RWPE2 (cell line): ENCODE measurements around the gene FOXJ3.

Experiments used
- ATAC-seq: fragments of 200-7000 bp; cut with Tn5 transposase; 3 replicates; pipeline ENCODE4 v1.9.1; 2021; ENCODE audit warnings: low read depth
- DNase-seq: peaks from one replicate; pipeline ENCODE4 v3.0.0-alpha.2; 2020; ENCODE audit warnings: low spot score
- H3K27ac ChIP-seq: fragments of 450-650 bp; 2 replicates; pipeline ENCODE4 v1.5.1; 2017; ENCODE audit warnings: mild to moderate bottlenecking; ENCODE audit not compliant: poor library complexity, severe bottlenecking
- H3K27me3 ChIP-seq: fragments of 250-450 bp; sonication (Bioruptor Pico); 2 replicates; pipeline ENCODE4 v1.5.1; 2021; ENCODE audit warnings: mild to moderate bottlenecking, moderate library complexity; ENCODE audit not compliant: insufficient read depth, poor library complexity, severe bottlenecking
- H3K36me3 ChIP-seq: fragments of 250-450 bp; sonication (Bioruptor Pico); 2 replicates; pipeline ENCODE4 v1.5.1; 2020; ENCODE audit warnings: low read depth, mild to moderate bottlenecking, moderate library complexity
- H3K4me1 ChIP-seq: fragments of 250-450 bp; sonication (Bioruptor Pico); 2 replicates; pipeline ENCODE4 v1.5.1; 2021; ENCODE audit warnings: mild to moderate bottlenecking, moderate library complexity; ENCODE audit not compliant: insufficient read depth, poor library complexity, severe bottlenecking
- H3K4me3 ChIP-seq: fragments of 250-450 bp; sonication (Bioruptor Pico); 2 replicates; pipeline ENCODE4 v1.5.1; 2021; ENCODE audit warnings: mild to moderate bottlenecking, moderate library complexity; ENCODE audit not compliant: severe bottlenecking
- H3K9me3 ChIP-seq: fragments of 250-450 bp; sonication (Bioruptor Pico); 2 replicates; pipeline ENCODE4 v1.5.1; 2021; ENCODE audit warnings: mild to moderate bottlenecking, moderate library complexity; ENCODE audit not compliant: severe bottlenecking
- CTCF ChIP-seq: fragments of 450-650 bp; IDR thresholded peaks from one replicate; pipeline ENCODE4 v1.5.1; 2017; ENCODE audit warnings: mild to moderate bottlenecking, moderate library complexity; ENCODE audit not compliant: poor library complexity, severe bottlenecking

Gene FOXJ3

DNA sequence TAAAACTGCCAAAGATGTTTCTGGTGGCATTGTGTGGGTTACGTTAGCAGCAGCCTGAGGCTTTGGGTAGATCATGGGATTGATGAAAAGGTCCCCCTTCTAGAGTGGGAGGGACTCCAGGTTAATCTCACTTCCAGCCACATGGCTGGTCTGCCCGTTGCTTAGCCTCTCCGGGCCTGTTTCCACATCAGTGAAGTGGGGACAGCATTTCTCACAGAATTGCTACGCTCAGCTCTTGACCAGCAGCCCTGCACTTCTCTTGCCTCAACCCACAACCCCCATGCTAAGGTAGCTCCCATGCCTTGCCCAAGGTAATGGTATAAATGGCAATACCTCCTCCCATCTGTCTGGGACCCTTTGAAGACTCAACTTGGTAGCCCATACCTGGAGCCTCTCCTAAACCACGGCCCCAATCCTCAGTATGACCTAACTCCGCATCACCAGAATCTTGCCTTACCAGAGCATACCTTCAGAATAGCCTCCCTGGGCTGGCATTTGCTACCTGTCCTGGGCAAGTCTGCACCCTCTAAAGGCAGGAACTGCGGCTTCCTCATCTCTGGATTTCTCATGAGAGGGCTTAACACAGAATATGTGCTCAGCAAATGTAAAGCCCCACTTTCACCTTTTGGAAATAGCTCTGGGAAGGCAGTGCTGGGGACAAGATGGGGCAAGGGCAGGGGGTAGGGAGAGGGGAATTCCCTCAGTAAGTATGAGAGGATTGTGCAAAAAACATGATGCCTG lies 159.6 kb downstream of the FOXJ3 start:
- H3K4me3 ChIP-seq = no peak overlapping the region
- H3K36me3 ChIP-seq = peaks cover 3% of the 10 kb centered on the region; the same call in 1 of the 2 replicates
- H3K4me1 ChIP-seq = peaks cover 33% of the 10 kb centered on the region
- ATAC-seq (no peak), DNase-seq (no peak)
- H3K9me3 ChIP-seq = no peaks in the 10 kb centered on the region
- TF ChIP-seq CTCF = no peak
- H3K27ac ChIP-seq = peak overlapping the region; percentile 83
- no peaks in the 10 kb centered on the region for H3K27me3 ChIP-seq

DNA sequence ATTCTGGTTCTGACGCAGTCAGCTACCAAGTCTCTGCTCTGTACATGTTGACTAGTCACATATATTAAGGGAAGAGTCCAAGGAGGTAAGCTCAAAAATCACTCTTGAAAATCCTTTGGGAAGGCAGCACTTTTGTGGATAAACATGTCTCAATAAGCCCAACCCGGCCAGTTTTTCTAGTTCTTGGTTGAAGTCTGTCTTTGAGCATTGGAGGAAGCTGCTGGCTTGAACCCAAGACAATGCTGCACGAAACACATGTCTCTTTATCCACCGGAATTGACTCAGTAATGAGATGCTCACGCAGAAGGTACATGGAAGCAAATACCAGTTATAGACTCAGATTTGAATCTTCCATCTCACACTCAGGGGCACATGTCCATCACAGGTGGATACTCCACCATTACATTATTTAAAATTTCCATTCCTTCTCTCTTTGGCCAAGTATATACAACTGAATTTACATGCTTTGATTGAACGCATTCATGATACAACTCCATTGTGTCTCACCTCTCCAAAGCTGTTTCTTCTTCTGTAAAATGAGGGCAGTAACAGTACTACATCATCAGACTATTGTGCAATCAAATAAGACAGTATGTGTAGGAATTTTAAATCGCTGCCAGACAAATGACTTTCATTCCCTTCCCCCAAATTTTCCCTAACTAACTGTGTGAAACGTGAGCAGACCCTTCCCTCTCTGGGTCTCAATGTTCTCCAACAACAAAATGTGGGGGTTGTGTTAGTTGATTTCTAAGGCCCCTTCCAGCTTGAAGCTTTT lies 160.9 kb downstream of the FOXJ3 start:
- DNase-seq = no peak
- peaks cover 1% of the 10 kb centered on the region; the same call in 1 of the 2 replicates for H3K36me3 ChIP-seq
- H3K27ac ChIP-seq = peak overlapping the region; percentile 83
- H3K9me3 ChIP-seq = no peaks in the 10 kb centered on the region
- no peak overlapping the region for H3K4me3 ChIP-seq
- TF ChIP-seq CTCF = no peak
- no peaks in the 10 kb centered on the region for H3K27me3 ChIP-seq
- peaks cover 33% of the 10 kb centered on the region for H3K4me1 ChIP-seq
- ATAC-seq = peak; percentile 48

DNA sequence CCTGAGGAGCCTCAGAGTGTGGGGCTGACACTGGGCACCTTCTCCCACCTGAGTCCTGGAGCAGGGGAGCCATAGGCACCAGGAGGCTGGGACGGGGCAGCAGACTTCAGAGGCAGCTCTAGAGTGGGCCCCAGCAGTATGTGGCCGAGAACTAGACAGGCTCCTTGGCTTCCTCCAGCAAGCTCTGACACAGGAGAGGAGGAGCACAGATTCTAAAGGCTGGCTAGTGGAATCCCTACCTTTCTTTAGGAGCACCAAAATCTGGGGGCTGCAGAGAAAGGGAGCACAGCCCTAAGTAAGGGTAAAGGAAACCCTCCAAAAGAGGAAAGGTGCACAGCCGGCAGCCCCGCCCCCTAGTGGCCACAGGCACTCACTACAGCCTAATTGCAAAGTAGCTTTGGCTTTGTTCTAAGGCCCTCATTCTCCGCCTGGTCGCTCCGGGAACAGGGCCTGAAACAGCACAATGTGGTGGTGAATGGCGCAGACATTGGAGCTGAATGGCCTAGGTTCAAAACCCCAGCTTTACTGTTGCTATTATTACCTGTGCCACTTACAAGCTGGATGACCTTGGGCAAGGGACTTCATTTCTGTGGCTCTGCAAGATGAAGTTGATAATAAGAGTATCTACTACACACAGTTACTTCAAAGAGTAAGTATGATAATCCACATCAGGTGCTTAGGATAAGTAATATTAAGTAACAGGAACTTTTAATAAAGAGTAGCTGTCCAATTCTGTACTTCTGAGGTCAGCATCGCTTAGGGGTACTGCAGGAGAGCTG lies 161.7 kb downstream of the FOXJ3 start:
- peak overlapping the region; percentile 83 for H3K27ac ChIP-seq

GRCh38 chr1:42172381-42173133 lies 162.5 kb downstream of the FOXJ3 start:
- H3K27ac ChIP-seq = peak overlapping the region; percentile 83
- peaks cover 29% of the 10 kb centered on the region for H3K4me1 ChIP-seq
- H3K4me3 ChIP-seq = no peak overlapping the region
- H3K36me3 ChIP-seq = no peaks in the 10 kb centered on the region
- no peak for ATAC-seq
- no peaks in the 10 kb centered on the region for H3K27me3 ChIP-seq
- TF ChIP-seq CTCF = no peak
- no peaks in the 10 kb centered on the region for H3K9me3 ChIP-seq
- no peak for DNase-seq

More for the DNA sequence above, 161.7 kb downstream of the FOXJ3 start:
- Histone ChIP-seq H3K4me1 (peaks cover 33% of the 10 kb centered on the region), H3K9me3 (no peaks in the 10 kb centered on the region), H3K36me3 (no peaks in the 10 kb centered on the region), H3K27me3 (no peaks in the 10 kb centered on the region), H3K4me3 (no peak overlapping the region)
- DNase-seq (no peak), ATAC-seq (peak; percentile 29)
- peak; percentile 96 for TF ChIP-seq CTCF
